PC-9 (cell line): ENCODE data around the gene ISG20. TPM values are rescaled to one million over a fixed set of nuclear protein-coding genes. Genes with fewer than 3 reads are reported as not detected.

Source experiments
- BruUV-seq: library from RNA; stranded (reverse); fragments of 400-500 nt; replicated peaks from 2 replicates; lab custom pipeline; 2021; lab: Mats Ljungman, UMichigan
- CTCF ChIA-PET: fragments of 300-600 bp; sonication (Branson Sonifier 250); formaldehyde crosslinking; loops from one replicate; lab custom pipeline; 2022; ENCODE audit warnings: antibody characterized with exemption; lab: Charles Lee
- POLR2A ChIA-PET: fragments of 300-600 bp; sonication (Branson Sonifier 250); formaldehyde crosslinking; loops from one replicate; lab custom pipeline; 2022; ENCODE audit warnings: antibody characterized with exemption; ENCODE audit not compliant: unreplicated experiment; lab: Charles Lee
- DNase-seq, 2 experiments: peaks; one replicate each; pipeline versions ENCODE4 v3.0.0 to v3.0.0-alpha.2; 2015 to 2022; ENCODE audit warnings: mixed read lengths in 1 of 2
- H2AFZ ChIP-seq: fragments of 200-600 bp; sonication (generic); 2 replicates; pipeline ENCODE4 v1.8.1; 2017; ENCODE audit warnings: antibody characterized with exemption
- H3F3A ChIP-seq: fragments of 200-600 bp; sonication (generic); 2 replicates; pipeline ENCODE4 v1.8.1; 2017; ENCODE audit warnings: antibody characterized with exemption, mild to moderate bottlenecking, low read depth; ENCODE audit not compliant: insufficient read depth
- H3K27ac ChIP-seq: fragments of 200-600 bp; sonication (generic); 2 replicates; pipeline ENCODE4 v1.6.1; 2016; ENCODE audit warnings: mixed run types
- H3K27me3 ChIP-seq: fragments of 200-600 bp; sonication (generic); 2 replicates; pipeline ENCODE4 v1.6.1; 2016; ENCODE audit warnings: low read depth, mixed run types; ENCODE audit not compliant: insufficient read depth
- H3K36me3 ChIP-seq: fragments of 200-600 bp; sonication (generic); 2 replicates; pipeline ENCODE4 v1.6.1; 2016; ENCODE audit warnings: low read depth, mixed run types
- H3K4me1 ChIP-seq: fragments of 200-600 bp; sonication (generic); replicated peaks from 2 replicates; pipeline ENCODE4 v1.6.1; 2016; ENCODE audit warnings: mixed run types; ENCODE audit not compliant: insufficient read depth
- H3K4me2 ChIP-seq: fragments of 200-600 bp; sonication (generic); 2 replicates; pipeline ENCODE4 v1.6.1; 2017; ENCODE audit warnings: mixed run types
- H3K4me3 ChIP-seq: fragments of 200-600 bp; sonication (generic); 2 replicates; pipeline ENCODE4 v1.6.1; 2016; ENCODE audit warnings: mixed run types
- H3K79me2 ChIP-seq: fragments of 200-600 bp; sonication (generic); 2 replicates; pipeline ENCODE4 v1.6.1; 2017; ENCODE audit warnings: low read depth, mixed run types
- H3K9me2 ChIP-seq: fragments of 200-600 bp; sonication (generic); 2 replicates; pipeline ENCODE4 v1.8.1; 2017; ENCODE audit warnings: mild to moderate bottlenecking; ENCODE audit not compliant: insufficient read depth
- H3K9me3 ChIP-seq: fragments of 200-600 bp; sonication (generic); 2 replicates; pipeline ENCODE4 v1.8.1; 2016; ENCODE audit warnings: low read depth; ENCODE audit not compliant: insufficient read depth
- H4K20me1 ChIP-seq: fragments of 200-600 bp; sonication (generic); 2 replicates; pipeline ENCODE4 v1.8.1; 2017; ENCODE audit not compliant: insufficient read depth
- CTCF ChIP-seq: fragments of 200-600 bp; sonication (generic); conservative IDR thresholded peaks from 2 replicates; pipeline ENCODE4 v1.6.1; 2017; ENCODE audit warnings: mixed run types, antibody characterized with exemption, mild to moderate bottlenecking, moderate library complexity
- EZH2 ChIP-seq: fragments of 200-600 bp; sonication (generic); IDR thresholded peaks from 2 replicates; pipeline ENCODE4 v1.8.0; 2017; ENCODE audit warnings: antibody characterized with exemption, low read depth
- intact Hi-C: fragments of 100-400 bp; cut with micrococcal nuclease; formaldehyde crosslinking; loops from one replicate; pipeline ENCODE4 v1.10.0; 2022; ENCODE audit not compliant: unreplicated experiment
- total RNA-seq: library from RNA; stranded (reverse); gene quantifications from 2 replicates; pipeline ENCODE4 v1.2.3, GENCODE V29; 2021

Gene ISG20
- total RNA-seq, 1 experiment from 2014 or later: 2.5 TPM

GRCh38 chr15:88649753-88650551, 11.1 kb downstream of the ISG20 start:
- H3K79me2 ChIP-seq: no peaks in the 10 kb centered on the region
- H3F3A ChIP-seq: no peaks in the 10 kb centered on the region
- DNase-seq: no peak
- BruUV-seq: no TSS peak
- CTCF ChIA-PET: no interaction called here
- TF ChIP-seq EZH2 (no peak), CTCF (no peak)
- H4K20me1 ChIP-seq: no peaks in the 10 kb centered on the region
- H2AFZ ChIP-seq: no peak overlapping the region
- no peak overlapping the region for H3K4me3 ChIP-seq
- no peak overlapping the region for H3K27ac ChIP-seq
- peaks cover 16% of the 10 kb centered on the region for H3K4me1 ChIP-seq
- no peaks in the 10 kb centered on the region for H3K9me3 ChIP-seq
- H3K36me3 ChIP-seq: no peaks in the 10 kb centered on the region
- intact Hi-C loops: loop anchor here (10.0 kb wide), 1 partner anchor 365 kb away; no protein-coding TSS in a partner anchor
- no peaks in the 10 kb centered on the region for H3K9me2 ChIP-seq
- no peak overlapping the region for H3K4me2 ChIP-seq
- POLR2A ChIA-PET: no interaction called here
- H3K27me3 ChIP-seq: no peaks in the 10 kb centered on the region

DNA sequence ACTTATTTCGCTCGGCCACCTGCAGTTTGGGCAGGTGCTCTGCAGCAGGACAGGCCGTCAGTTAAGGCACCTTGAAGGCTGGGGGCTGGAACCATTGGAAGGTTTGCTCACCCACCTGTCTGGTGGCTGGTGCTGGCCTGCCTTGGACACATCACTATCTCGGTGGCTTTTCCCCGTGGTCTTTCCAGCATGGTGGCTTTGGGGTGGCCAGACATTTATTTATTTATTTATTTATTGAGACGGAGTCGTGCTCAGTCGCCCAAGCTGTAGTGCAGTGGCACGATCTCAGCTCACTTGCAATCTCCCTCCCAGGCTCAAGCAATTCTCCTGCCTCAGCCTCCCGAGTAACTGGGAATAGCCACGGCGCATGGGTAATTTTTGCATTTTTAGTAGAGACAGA, 11.7 kb downstream of the ISG20 start:
- no peak for DNase-seq
- H3K9me2 ChIP-seq: no peaks in the 10 kb centered on the region
- H3K4me2 ChIP-seq: no peak overlapping the region
- H3K79me2 ChIP-seq: no peaks in the 10 kb centered on the region
- no peaks in the 10 kb centered on the region for H3K27me3 ChIP-seq
- no TSS peak for BruUV-seq
- H2AFZ ChIP-seq: no peak overlapping the region
- intact Hi-C loops: loop anchor here (10.0 kb wide), 1 partner anchor 364 kb away; no protein-coding TSS in a partner anchor
- ChIA-PET POLR2A (no interaction called here), CTCF (no interaction called here)
- H4K20me1 ChIP-seq: no peaks in the 10 kb centered on the region
- no peak overlapping the region for H3K27ac ChIP-seq
- H3K4me3 ChIP-seq: no peak overlapping the region
- H3K4me1 ChIP-seq: peaks cover 16% of the 10 kb centered on the region
- H3F3A ChIP-seq: no peaks in the 10 kb centered on the region
- no peaks in the 10 kb centered on the region for H3K36me3 ChIP-seq
- TF ChIP-seq EZH2: no peak
- no peak for TF ChIP-seq CTCF
- no peaks in the 10 kb centered on the region for H3K9me3 ChIP-seq

DNA sequence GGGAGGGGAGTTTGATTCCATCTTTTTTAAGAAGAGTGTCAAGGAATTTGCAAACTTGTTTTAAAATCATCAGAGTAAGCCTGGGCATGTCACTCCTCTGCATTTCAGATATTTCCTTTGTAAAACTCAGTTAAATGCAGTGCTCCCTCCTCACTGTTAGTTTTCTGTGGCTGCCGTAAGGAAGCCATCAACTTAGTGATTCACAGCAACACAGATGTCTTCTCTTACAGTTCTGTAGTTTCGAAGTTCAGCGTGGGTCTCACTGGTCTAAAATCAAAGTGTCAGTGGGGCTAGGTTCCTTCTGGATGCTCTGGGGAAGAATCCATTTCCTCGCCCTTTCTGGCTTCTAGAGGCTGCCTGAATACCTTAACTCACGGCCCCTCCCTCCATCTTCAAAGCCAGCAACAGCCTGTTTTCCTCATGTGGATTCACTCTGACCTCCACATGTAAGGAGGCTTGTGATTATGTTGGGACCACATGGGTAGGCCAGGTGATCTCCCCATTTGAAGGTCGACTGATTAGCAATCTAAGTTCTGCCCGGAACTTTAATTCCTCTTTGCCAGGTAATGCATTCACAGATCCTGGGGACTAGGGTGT, 12.4 kb downstream of the ISG20 start:
- Histone ChIP-seq H3K4me1 (peaks cover 16% of the 10 kb centered on the region), H4K20me1 (no peaks in the 10 kb centered on the region), H3K27me3 (no peaks in the 10 kb centered on the region), H3K9me2 (no peaks in the 10 kb centered on the region), H3K9me3 (no peaks in the 10 kb centered on the region), H3K27ac (no peak overlapping the region), H2AFZ (no peak overlapping the region), H3K79me2 (no peaks in the 10 kb centered on the region), H3K4me3 (no peak overlapping the region), H3K36me3 (no peaks in the 10 kb centered on the region), H3F3A (no peaks in the 10 kb centered on the region), H3K4me2 (no peak overlapping the region)
- intact Hi-C loops: loop anchor here (10.0 kb wide), 1 partner anchor 364 kb away; no protein-coding TSS in a partner anchor
- no TSS peak for BruUV-seq
- CTCF ChIA-PET: no interaction called here
- TF ChIP-seq EZH2 (no peak), CTCF (no peak)
- no peak for DNase-seq
- POLR2A ChIA-PET: no interaction called here
